Small intestine (tissue), 7 donors: ENCODE results near the gene BRD8. TPM values are rescaled to one million over a fixed set of nuclear protein-coding genes. Genes with fewer than 3 reads are reported as not detected.
A peak's percentile ranks its signal among the peaks of the same experiment; 100 is the strongest.

Experiments used
- DNase-seq, 2 donors: peaks; one replicate each; pipeline versions ENCODE4 v3.0.0 to v3.0.0-alpha.2; 2013
- FAIRE-seq: peaks from 2 replicates; lab custom pipeline; 2012; peaks lifted over from hg19 to GRCh38; lab: Jason Lieb, UNC
- H3K27ac ChIP-seq, 3 donors: one replicate each; pipeline ENCODE4 v1.5.1; 2013; ENCODE audit warnings: low read length in 2 of 3, mild to moderate bottlenecking in 2 of 3, control low read depth in 1 of 3, inconsistent platforms in 1 of 3, low read depth in 1 of 3, moderate library complexity in 1 of 3
- H3K27me3 ChIP-seq, 3 donors: one replicate each; pipeline ENCODE4 v1.6.1; 2013; ENCODE audit warnings: low read length in 3 of 3, inconsistent platforms in 1 of 3; ENCODE audit not compliant: control insufficient read depth in 3 of 3, insufficient read depth in 3 of 3
- H3K36me3 ChIP-seq, 3 donors: one replicate each; pipeline ENCODE4 v1.6.1; 2013; ENCODE audit warnings: low read length in 3 of 3, inconsistent platforms in 1 of 3, low read depth in 1 of 3, mild to moderate bottlenecking in 1 of 3, moderate library complexity in 1 of 3; ENCODE audit not compliant: control insufficient read depth in 3 of 3, insufficient read depth in 2 of 3
- H3K4me1 ChIP-seq, 3 donors: one replicate each; pipeline ENCODE4 v1.6.1; 2013; ENCODE audit warnings: low read length in 2 of 3, inconsistent platforms in 1 of 3, low read depth in 1 of 3, mild to moderate bottlenecking in 1 of 3, moderate library complexity in 1 of 3; ENCODE audit not compliant: control insufficient read depth in 3 of 3, insufficient read depth in 2 of 3
- H3K4me3 ChIP-seq, 3 donors: one replicate each; pipeline ENCODE4 v1.5.1; 2013; ENCODE audit warnings: low read length in 3 of 3, control low read depth in 1 of 3, inconsistent platforms in 1 of 3, low read depth in 1 of 3, mild to moderate bottlenecking in 1 of 3, moderate library complexity in 1 of 3
- H3K9me3 ChIP-seq, 2 donors: one replicate each; pipeline ENCODE4 v1.6.1; 2013; ENCODE audit warnings: low read depth in 1 of 2, low read length in 1 of 2; ENCODE audit not compliant: control insufficient read depth in 2 of 2, insufficient read depth in 1 of 2
- WGBS, 3 donors: extraction: QIAGEN DNeasy Blood & Tissue Kit; methylation state at CpG; one replicate each; pipeline ENCODE4 v1.1.7; 2013; 5-methylcytosine and 5-hydroxymethylcytosine counted together
- polyA plus RNA-seq, 4 donors: library from polyadenylated mRNA; stranded (reverse) in 3 of 4; unstranded in 1 of 4; fragments of 200-250 nt in 3 of 4; fragments of 120-200 nt in 1 of 4; gene quantifications; one replicate each; pipeline versions ENCODE4 v1.2.1 to v1.2.3, GENCODE V29; 2013
- donor health status: healthy with polysubstance abuse.
- donor health status: control.
- donor health status: control.
- donor health status: Bipolar disorder and iron deficiency.
- donor health status: healthy.

BRD8 gene
- polyA plus RNA-seq, 4 donors = 17.0 to 82.6 (median 28.3) TPM

DNA sequence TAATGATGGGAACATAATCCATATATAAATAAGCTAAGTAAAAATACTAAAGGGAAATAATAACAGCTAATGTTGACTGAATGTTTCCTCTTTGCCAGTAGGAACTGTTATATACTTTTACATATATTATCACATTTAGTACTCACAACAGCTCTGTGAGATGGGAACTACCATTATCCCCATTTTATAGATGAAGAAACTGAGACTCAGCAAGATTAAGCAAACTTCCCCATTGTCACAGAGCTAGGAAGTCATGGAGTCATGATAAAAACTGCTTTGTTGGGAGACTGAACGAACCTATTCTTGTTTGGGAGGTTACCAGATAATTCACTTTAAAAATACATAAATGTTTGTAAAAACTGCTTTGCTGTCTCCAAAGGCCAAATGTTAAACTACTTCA lies 71.2 kb downstream of the BRD8 start:
- Histone ChIP-seq H3K9me3 (no peaks in the 10 kb centered on the region), H3K4me3 (no peak overlapping the region), H3K27me3 (peaks cover 0 to 2% (median 0%) of the 10 kb centered on the region in 3 donors), H3K4me1 (peaks cover 0 to 3% (median 0%) of the 10 kb centered on the region in 3 donors), H3K27ac (no peak overlapping the region), H3K36me3 (no peaks in the 10 kb centered on the region)
- FAIRE-seq = no peak
- DNase-seq = no peak
- 45 to 57% (median 49%) methylated on average over 1 of the region's 1 CpG for WGBS, 3 donors

DNA sequence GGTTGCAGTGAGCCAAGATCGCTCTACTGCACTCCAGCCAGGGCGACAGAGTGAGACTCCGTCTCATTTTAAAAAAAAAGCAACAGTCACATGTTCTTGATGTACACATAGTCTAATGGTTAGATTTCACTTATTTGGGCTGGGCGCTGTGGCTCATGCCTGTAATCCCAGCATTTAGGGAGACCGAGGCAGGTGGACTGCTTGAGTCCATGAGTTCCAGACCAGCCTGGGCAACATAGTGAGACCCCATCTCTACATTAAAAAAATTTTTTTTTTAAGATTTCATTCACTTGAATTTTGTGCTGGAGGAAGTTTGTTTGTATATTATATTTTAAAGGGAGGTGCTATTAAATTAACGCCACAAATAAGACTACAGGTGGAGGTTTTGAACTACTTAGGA lies 72.7 kb downstream of the BRD8 start:
- H3K27me3 ChIP-seq = no peaks in the 10 kb centered on the region
- H3K9me3 ChIP-seq = no peaks in the 10 kb centered on the region
- DNase-seq (no peak), FAIRE-seq (no peak)
- H3K36me3 ChIP-seq = no peaks in the 10 kb centered on the region
- 89 to 93% (median 90%) methylated on average over 6 of the region's 6 CpGs for WGBS, 3 donors
- H3K4me1 ChIP-seq = peaks cover 0 to 3% (median 0%) of the 10 kb centered on the region in 3 donors
- H3K27ac ChIP-seq = no peak overlapping the region
- H3K4me3 ChIP-seq = no peak overlapping the region

DNA sequence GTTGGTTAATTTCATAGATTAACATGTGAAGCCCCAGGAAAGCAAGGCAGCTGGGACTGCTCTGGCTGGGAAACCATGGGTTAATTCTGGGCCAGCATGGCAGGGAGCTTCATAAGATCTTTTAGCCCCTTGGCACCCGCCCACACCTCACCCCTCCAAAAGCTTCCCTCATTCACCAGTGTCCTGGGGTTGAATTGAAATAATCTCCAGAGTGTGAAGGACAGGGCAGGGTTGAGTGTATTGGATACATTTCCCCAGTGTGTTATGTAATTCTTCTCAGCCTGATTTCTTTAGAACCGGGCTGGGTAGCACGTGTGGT lies 75.2 kb downstream of the BRD8 start:
- Histone ChIP-seq H3K27ac (no peak overlapping the region), H3K27me3 (no peaks in the 10 kb centered on the region), H3K9me3 (no peaks in the 10 kb centered on the region), H3K4me3 (no peak overlapping the region), H3K4me1 (peaks cover 0 to 3% (median 0%) of the 10 kb centered on the region in 3 donors), H3K36me3 (no peaks in the 10 kb centered on the region)
- FAIRE-seq (no peak), DNase-seq (no peak)
- 9 to 26% (median 24%) methylated on average over 3 of the region's 3 CpGs for WGBS, 3 donors

DNA sequence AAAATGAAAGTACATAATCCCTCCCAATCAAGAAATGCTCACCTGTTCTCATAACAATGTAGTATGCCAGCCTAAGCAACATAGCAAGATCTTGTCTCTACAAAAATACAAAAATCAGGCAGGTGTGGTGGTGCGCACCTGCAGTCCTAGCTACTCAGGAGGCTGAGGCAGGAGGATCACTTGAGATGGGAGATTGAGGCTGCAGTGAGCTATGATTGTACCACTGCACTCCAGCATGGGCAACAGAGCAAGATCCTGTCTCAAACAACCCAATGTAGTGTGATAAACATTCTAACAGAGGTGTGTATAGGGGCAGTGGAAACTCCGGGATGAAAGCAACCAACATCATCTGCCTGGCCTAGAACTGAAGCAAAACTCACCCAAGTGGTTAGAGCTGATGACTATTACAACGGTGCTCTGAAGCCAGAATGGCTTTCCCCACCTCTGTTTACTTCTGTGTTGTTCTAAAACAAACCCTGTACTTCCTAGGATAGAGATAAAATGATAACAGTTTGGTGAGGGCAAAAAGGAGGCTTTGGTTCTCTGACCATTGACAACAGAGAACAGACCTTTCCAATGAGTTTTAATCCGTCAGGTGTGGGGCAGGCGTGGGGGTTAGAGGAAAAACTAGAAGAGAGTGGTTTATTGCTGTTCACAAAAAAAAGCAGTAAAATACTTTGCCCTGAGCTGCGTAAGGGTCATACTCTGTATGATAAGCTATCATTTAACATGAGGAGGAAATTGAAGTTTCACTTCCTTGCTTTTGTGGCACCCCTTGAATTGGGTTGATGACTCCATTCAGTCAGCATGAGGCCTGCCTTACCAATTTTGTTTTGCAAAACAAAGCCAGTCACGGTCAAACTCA lies 75.7 kb downstream of the BRD8 start:
- Histone ChIP-seq H3K27me3 (no peaks in the 10 kb centered on the region), H3K4me1 (peaks cover 0 to 3% (median 0%) of the 10 kb centered on the region in 3 donors), H3K27ac (no peak overlapping the region), H3K4me3 (no peak overlapping the region), H3K9me3 (no peaks in the 10 kb centered on the region), H3K36me3 (no peaks in the 10 kb centered on the region)
- peak in 1 of 2 donors; percentile 46 for DNase-seq
- FAIRE-seq = no peak
- WGBS, 3 donors = 24 to 46% (median 37%) methylated on average over 7 of the region's 7 CpGs

DNA sequence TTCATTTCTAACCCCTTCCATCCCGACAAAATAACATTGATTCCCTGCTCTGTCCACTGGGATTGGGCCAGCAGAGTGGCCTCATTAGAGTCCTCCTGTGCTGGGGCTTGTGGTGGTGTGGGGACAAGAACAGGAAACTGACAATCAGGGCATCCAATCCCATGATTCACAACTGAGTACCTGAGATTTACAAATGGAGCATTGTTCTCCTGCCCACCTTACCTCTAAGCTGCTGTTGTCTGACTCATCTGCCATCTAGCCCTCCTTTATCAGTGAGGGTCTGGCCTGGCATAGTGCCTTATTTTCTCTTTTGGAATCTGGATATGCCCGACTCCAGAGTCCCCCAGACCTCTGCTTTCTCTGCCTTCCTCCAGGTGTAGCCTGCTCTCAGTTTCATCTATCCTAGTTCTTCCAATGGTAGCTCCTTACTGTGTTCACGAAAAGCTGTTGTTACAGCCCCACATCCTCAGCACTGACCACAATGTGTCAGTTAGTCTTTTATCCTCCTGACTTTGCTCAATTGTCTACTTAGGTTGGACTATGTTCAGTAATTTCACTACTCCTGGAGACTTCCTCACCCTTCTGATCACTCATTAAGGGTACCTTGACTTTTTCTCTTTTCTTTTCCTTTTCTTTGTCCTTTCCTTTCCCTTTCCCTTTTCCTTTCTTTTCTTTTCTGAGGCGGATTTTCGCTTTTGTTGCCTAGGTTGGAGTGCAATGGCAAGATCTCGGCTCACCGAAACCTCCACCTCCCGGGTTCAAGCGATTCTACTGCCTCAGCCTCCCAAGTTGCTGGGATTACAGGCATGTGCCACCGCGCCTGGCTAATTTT lies 81.2 kb downstream of the BRD8 start:
- Histone ChIP-seq H3K27me3 (no peaks in the 10 kb centered on the region), H3K36me3 (no peaks in the 10 kb centered on the region), H3K4me1 (peaks cover 0 to 4% (median 0%) of the 10 kb centered on the region in 3 donors), H3K27ac (no peak overlapping the region), H3K9me3 (no peaks in the 10 kb centered on the region), H3K4me3 (no peak overlapping the region)
- WGBS, 3 donors = 83 to 88% (median 84%) methylated on average over 11 of the region's 11 CpGs
- DNase-seq = no peak
- no peak for FAIRE-seq

DNA sequence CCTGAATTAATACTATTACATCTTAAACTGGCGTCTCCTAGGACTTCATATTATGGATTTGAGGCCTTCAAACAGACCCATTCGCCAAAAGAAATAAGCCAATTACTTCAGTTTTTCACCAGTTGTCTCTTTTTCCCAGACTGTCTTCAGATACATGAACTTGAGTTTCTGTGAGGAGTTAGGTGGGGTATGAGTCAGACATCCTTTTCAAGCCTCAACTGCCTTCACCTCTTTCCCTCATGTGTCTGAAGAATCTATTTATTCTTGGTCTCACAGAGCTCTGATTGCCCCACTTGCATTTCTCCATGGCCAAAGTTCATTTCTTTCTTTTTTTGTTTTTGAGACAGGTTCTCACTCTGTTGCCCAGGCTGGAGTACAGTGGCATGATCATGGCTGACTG lies 82.1 kb downstream of the BRD8 start:
- no peak for FAIRE-seq

DNA sequence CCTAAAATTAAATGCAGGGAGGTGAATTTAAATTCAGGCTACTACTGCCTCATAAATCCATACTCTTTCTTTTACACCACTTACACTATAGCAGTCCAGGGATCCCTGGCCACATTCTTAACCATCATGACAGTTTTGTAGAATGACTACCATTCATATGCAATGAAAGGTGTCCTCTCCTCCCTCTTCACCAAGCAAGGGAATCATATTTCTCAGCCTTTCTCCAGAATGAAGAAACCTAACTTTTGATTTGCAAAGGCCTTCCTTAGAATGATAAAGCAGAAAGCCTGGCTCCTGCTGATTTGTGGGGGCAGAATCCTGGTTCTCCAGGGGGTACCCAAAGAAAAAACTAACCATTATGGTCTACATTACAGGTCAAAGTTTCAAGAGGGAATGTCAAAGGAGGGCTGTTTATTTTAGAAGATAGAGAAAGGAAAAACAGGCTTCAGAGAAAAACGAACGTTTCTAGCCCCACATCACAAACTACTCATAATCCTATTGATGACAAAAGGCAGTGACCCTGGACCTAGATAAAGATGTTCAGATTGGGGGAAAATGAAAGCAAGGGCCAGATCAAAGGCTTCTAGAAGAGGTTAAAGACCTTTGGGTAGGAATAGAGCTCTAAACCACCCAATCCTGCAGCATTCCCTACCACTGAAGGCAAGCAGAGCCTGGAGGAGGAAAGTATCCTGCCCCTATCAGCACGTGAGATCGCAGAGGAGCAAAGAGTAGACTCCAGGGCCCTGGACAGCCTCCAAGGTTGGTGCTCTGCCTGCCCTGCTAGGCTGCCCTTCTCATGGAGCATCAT lies 83.1 kb downstream of the BRD8 start:
- 19 to 40% (median 33%) methylated on average over 4 of the region's 4 CpGs for WGBS, 3 donors
- H3K36me3 ChIP-seq = no peaks in the 10 kb centered on the region
- H3K4me1 ChIP-seq = peaks cover 0 to 4% (median 0%) of the 10 kb centered on the region in 3 donors
- DNase-seq (no peak), FAIRE-seq (no peak)
- no peaks in the 10 kb centered on the region for H3K9me3 ChIP-seq
- H3K27ac ChIP-seq = no peak overlapping the region
- peaks cover 0 to 2% (median 0%) of the 10 kb centered on the region in 3 donors for H3K27me3 ChIP-seq
- H3K4me3 ChIP-seq = no peak overlapping the region

More for the DNA sequence above, 82.1 kb downstream of the BRD8 start:
- no peak overlapping the region for H3K27ac ChIP-seq
- WGBS, 3 donors = 81 to 97% (median 86%) methylated on average over 2 of the region's 2 CpGs
- no peaks in the 10 kb centered on the region for H3K36me3 ChIP-seq
- H3K4me1 ChIP-seq = peaks cover 0 to 4% (median 0%) of the 10 kb centered on the region in 3 donors
- H3K9me3 ChIP-seq = no peaks in the 10 kb centered on the region
- no peak for DNase-seq
- no peaks in the 10 kb centered on the region for H3K27me3 ChIP-seq
- H3K4me3 ChIP-seq = no peak overlapping the region

DNA sequence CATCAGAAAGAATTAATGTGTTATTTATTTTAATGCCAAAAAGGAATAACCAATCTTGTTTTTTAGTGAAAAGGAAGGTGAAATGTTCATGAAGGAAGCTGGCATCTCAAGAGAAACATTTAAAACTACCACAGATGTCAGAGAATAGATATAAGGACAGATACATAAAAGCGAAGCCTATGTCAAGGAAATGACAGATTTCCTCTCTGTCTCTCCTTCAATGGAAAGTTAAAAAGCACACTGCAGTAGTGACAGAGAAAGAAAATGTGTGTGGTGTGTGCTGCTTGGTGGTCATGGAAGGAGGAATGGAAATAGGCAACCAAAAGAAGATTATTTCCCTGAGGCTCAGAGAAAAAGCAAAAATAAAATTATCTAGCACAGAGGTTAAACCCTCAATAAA lies 85.4 kb downstream of the BRD8 start:
- Histone ChIP-seq H3K9me3 (no peaks in the 10 kb centered on the region), H3K4me3 (no peak overlapping the region), H3K36me3 (no peaks in the 10 kb centered on the region), H3K27me3 (peaks cover 0 to 2% (median 0%) of the 10 kb centered on the region in 3 donors), H3K27ac (no peak overlapping the region), H3K4me1 (peaks cover 0 to 4% (median 0%) of the 10 kb centered on the region in 3 donors)
- FAIRE-seq = no peak
- DNase-seq = no peak
- 59 to 83% (median 69%) methylated on average over 1 of the region's 1 CpG for WGBS, 3 donors
